ENCODE results near the gene ASAP3.
A peak's percentile ranks its signal among the peaks of the same experiment; 100 is the strongest.

The ASAP3 gene

GRCh38 chr1:23469372-23469982, 14.5 kb downstream of the ASAP3 start:
- H3K4me3 Mint-ChIP-seq, result no peak overlapping the region
- no peaks in the 10 kb centered on the region for H3K27me3 Mint-ChIP-seq (ENCODE audit: low read depth)
- H3K36me3 Mint-ChIP-seq (ENCODE audit: low read depth), result peaks cover 4% of the 10 kb centered on the region
- H3K4me1 Mint-ChIP-seq, result peaks cover 32% of the 10 kb centered on the region
- TF ChIP-seq CTCF (IDR thresholded peaks at IDR 0.05; ENCODE audit: unreplicated experiment in 3 of 3), result no peak
- H3K9me3 Mint-ChIP-seq, result no peaks in the 10 kb centered on the region
- H3K27ac Mint-ChIP-seq, result peak overlapping the region in 1 of 3 experiments; percentile 48

GRCh38 chr1:23466423-23466989, 17.5 kb downstream of the ASAP3 start:
- Mint-ChIP-seq H3K27ac (no peak overlapping the region), H3K36me3 (ENCODE audit: low read depth) (no peaks in the 10 kb centered on the region), H3K9me3 (no peaks in the 10 kb centered on the region), H3K4me1 (peaks cover 11% of the 10 kb centered on the region), H3K27me3 (ENCODE audit: low read depth) (no peaks in the 10 kb centered on the region), H3K4me3 (no peak overlapping the region)
- no peak for TF ChIP-seq CTCF (IDR thresholded peaks at IDR 0.05; ENCODE audit: unreplicated experiment in 3 of 3)

- Mint-ChIP-seq H3K9me3 (no peaks in the 10 kb centered on the region), H3K27ac (no peak overlapping the region), H3K27me3 (ENCODE audit: low read depth) (no peaks in the 10 kb centered on the region), H3K4me3 (no peak overlapping the region), H3K36me3 (ENCODE audit: low read depth) (peaks cover 15% of the 10 kb centered on the region), H3K4me1 (no peaks in the 10 kb centered on the region)
- no peak for TF ChIP-seq CTCF (IDR thresholded peaks at IDR 0.05; ENCODE audit: unreplicated experiment in 3 of 3)
Observed at GRCh38 chr1:23463286-23463685, 20.7 kb downstream of the ASAP3 start.

GRCh38 chr1:23462766-23463165, 21.2 kb downstream of the ASAP3 start:
- Mint-ChIP-seq H3K4me3 (no peak overlapping the region), H3K9me3 (no peaks in the 10 kb centered on the region), H3K27me3 (ENCODE audit: low read depth) (no peaks in the 10 kb centered on the region), H3K27ac (no peak overlapping the region), H3K36me3 (ENCODE audit: low read depth) (peaks cover 18% of the 10 kb centered on the region), H3K4me1 (peaks cover 3% of the 10 kb centered on the region)
- TF ChIP-seq CTCF (IDR thresholded peaks at IDR 0.05; ENCODE audit: unreplicated experiment in 3 of 3), result no peak

GRCh38 chr1:23461050-23461449, 22.9 kb downstream of the ASAP3 start:
- Mint-ChIP-seq H3K9me3 (no peaks in the 10 kb centered on the region), H3K27me3 (ENCODE audit: low read depth) (no peaks in the 10 kb centered on the region), H3K4me3 (no peak overlapping the region), H3K36me3 (ENCODE audit: low read depth) (peaks cover 24% of the 10 kb centered on the region), H3K4me1 (peaks cover 15% of the 10 kb centered on the region), H3K27ac (no peak overlapping the region)
- no peak for TF ChIP-seq CTCF (IDR thresholded peaks at IDR 0.05; ENCODE audit: unreplicated experiment in 3 of 3)

- Mint-ChIP-seq H3K27ac (no peak overlapping the region), H3K4me3 (no peak overlapping the region), H3K9me3 (no peaks in the 10 kb centered on the region), H3K36me3 (ENCODE audit: low read depth) (peaks cover 27% of the 10 kb centered on the region), H3K4me1 (peaks cover 15% of the 10 kb centered on the region), H3K27me3 (ENCODE audit: low read depth) (peaks cover 3% of the 10 kb centered on the region)
- no peak for TF ChIP-seq CTCF (IDR thresholded peaks at IDR 0.05; ENCODE audit: unreplicated experiment in 3 of 3)
Observed at GRCh38 chr1:23460519-23460918, 23.5 kb downstream of the ASAP3 start.

Measured in nephron (organoid).